ENCODE results near the gene CHST13.
"Not testable (repeated sequence)": the region's sequence is repeated elsewhere in the genome, so short reads cannot be mapped to it uniquely, and the experiment has no call there.

The CHST13 gene

DNA sequence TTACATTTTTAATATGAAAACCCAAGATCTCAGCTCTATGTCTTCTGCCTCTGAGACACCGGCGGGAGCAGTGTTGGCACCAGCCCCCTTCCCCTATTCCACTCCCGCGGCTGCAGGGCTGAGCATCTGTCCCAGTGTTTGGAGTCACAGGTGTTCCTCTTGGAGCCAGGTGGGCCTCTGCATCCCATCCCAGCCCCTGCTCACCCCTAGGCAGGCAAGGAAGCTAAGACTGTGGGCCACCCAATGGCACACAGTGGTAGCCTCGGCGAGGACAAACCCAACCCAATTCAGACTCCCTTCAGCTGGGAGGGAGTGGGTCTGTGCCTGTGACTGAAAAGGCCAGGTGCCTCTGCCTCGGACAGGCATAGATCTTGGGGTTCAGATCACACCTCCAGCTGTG, 3.1 kb downstream of the CHST13 start:
- no peak for DNase-seq

DNA sequence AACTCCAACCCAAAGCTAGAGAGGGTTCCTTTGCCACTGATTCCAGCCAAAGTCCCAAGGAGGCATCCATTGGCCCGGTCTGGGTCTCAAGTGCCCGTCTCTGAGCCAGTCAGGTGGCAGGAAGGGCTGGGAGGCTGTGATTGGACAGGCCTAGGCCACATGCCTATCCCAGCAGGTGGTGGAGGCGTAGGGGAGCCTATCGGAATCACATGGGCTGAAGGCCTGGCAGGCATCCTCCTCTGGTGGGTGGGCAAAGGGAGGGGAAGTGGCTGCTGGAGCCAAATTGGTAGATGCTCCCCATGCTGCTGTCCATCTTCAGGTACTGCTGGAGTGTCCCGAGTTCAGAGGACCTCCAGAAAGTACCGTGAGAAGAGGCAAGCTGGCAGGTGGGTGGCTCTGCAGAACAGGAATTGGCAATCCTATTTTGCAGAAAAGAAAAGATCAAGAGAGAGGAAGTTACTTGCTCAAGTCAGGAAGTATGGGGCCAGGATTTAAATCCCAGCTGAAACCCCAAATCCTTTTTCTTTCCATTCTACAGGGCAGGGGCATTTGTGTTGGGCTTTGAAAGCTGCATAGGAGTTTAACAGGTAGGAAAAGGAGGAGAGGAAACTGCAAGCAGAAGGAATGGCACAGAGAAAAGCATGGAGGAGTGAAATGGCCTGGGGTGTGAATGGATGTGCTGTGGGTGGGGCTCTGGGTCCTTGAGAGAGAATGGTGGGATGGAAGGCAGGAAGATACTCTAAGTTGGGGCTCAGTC, 3.7 kb downstream of the CHST13 start:
- no peak for DNase-seq

- DNase-seq, result no peak
Measured at GRCh38 chr3:126528419-126528799, 4.5 kb downstream of the CHST13 start.

DNA sequence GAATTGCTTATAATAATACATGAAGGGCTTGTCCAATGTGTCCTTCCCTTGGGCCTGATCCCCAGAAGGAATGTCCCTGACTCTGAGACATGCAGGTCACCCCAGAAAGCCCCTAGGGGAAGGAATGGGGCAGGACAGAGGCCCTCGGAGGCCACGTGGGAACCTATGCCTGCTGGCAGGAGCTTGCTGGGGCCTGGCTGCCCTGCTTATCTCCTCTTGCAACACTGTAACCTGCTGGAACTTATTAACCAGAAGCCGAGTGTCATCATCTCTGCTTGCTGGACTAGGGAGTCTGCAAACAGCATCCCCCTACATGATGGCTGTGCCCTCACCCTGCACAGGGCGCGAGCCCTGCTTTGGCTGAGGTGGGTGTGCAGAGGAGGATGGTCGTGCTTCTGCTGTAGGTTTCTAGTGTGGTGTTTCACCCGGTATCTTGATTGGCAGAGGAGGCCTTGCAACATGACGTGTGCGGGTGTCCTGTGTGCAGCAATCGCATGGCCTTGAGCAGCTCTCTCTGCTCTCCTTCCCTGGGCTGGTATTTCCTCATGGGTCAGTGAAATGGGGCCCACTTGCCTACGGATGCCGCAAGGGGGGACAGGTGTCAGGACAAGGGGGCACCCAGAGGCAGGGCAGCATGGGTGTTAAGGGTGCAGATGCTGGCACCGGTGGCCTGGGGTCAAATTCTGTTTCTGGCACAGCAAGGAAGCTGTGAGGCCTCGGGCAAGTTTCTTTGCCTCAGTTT, 5.0 kb downstream of the CHST13 start:
- no peak for DNase-seq

DNA sequence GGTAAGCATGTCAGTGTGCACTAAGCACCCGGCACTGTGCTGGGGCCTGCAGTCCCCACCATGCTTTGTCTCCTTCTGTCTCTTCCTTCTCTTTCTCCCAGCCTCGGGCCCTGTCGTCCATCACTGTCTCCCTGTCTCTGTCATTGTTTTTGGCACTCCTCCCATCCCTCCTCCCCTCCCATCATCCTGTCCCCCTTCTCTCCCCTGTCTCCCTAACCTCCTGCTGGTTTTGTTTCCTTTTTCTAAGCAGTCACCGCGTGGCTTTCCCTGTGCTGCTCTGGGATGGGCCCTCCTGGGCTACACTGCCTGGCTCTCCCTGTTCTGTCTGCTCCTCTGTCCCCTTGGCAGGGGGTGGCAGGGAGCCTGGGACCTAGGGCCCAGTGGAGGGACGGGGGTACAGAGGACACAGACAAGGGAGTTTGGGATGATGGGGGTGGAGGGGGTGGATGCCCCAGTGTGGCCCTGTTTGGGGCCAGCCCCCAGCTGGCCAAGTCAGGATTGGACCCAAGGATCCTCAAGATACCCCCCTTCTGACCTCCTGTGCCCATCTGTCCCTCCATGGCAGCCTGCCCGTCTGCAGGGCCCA, 5.7 kb downstream of the CHST13 start:
- DNase-seq, result peak in 1 of 2 experiments; percentile 51

- no peak for DNase-seq
Measured at GRCh38 chr3:126530171-126531050, 6.5 kb downstream of the CHST13 start.

- DNase-seq, result no peak
Measured at GRCh38 chr3:126531051-126531330, 7.0 kb downstream of the CHST13 start.

GRCh38 chr3:126533506-126533905, 9.6 kb downstream of the CHST13 start:
- no peak for DNase-seq

DNA sequence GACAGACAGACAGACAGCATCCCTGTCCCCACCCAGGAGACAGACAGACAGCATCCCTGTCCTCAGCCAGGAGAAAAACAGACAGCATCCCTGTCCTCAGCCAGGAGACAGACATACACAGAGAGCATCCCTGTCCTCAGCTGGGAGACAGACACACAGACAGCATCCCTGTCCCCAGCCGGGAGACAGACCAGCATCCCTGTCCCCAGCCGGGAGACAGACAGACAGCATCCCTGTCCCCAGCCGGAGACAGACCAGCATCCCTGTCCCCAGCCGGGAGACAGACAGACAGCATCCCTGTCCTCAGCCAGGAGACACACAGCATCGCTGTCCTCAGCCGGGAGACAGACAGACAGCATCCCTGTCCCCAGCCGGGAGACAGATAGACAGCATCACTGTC, 10.8 kb downstream of the CHST13 start:
- not testable (repeated sequence) for DNase-seq

- no peak for DNase-seq
Measured at GRCh38 chr3:126535636-126536035, 11.7 kb downstream of the CHST13 start.

DNA sequence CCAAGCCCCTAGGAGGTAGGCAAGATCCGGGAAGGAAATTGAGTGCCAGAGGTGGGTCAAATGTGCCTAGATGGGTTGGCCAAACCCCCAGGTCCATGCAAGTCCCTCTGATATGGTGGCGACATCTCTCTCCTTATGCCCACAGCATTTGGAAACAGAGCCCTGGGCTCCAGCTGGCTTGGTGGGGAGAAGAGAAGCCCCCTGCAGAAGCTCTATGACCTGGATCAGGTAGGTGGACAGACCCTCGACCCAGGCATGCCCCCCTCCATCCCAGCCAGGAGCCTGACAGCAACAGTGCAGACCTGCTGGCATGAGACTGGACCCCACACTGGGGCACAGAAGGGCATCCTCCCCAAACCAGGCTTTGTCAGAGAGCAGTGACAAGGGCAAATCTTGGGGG, 12.2 kb downstream of the CHST13 start:
- no peak for DNase-seq

DNA sequence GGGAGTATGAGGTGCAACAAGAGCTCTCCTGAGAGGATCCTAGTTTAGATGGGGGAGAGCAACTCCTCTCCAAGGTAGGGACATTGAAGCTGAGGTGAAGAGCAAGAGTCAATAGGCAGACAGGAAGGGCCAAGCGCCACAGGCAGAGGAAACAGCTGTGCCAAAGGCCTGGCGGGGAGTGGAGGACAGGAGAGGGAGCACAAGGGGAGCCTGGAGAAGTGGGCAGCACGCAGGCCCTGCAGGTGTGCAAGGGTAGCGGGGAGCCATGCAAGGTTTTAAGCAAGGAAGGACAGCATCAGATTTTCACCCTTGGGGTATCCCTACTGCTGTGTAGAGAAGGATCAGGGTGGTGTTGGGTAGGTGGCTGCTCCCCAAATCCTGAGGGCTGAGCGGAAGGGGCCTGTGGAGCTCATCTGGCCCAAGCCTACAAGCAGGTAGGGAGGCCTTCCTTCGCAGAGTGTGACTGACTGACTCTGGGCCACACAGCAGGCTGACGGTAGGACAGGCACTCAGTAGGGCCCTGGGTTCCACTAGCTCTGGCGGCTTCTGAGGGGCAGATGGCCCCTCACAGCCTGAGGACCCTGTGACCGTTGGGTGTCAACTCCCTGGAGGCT, 13.3 kb downstream of the CHST13 start:
- no peak for DNase-seq

- DNase-seq, result no peak
Measured at GRCh38 chr3:126537730-126538281, 13.9 kb downstream of the CHST13 start.

DNA sequence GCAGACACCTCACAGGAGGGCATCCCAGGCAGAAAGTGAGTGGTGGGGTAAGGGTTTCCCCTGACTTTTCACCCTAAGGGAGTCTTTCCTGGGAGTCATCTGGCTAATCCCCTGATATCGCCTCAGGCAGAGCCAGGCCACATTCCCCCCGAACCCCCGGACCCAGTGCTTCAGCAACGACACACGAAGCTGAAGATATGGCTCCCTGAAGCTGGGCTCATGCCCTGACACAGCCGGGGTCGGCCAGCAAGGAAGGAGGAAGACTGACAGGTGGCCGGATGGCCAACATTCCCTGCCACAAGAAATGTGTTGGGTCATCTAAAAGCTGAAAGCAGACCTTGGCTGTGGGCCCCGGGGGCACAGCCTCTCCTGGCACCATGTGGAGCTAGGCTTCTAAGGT, 14.4 kb downstream of the CHST13 start:
- DNase-seq, result no peak

DNA sequence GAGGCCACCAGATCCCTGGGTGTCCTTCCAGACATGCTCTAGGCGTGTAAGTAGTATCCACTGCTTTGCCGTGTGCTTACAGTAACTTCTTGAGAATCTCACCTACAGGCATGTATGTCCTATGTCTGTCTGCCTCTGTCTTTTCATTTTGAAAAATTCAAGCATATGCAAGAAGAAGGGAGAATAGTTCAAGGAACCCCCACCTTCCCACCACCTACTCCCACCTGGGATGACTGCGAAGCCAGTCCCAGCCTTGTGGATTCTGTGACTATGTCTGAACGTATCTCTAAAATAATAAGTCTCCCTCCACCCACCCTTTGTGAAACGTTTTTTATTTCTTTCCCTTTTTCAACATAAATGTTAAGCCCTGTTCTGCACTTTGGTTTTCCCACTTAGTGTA, 15.0 kb downstream of the CHST13 start:
- DNase-seq, result no peak

GRCh38 chr3:126539558-126540250, 15.7 kb downstream of the CHST13 start:
- no peak for DNase-seq

GRCh38 chr3:126540342-126540849, 16.4 kb downstream of the CHST13 start:
- DNase-seq, result no peak

DNA sequence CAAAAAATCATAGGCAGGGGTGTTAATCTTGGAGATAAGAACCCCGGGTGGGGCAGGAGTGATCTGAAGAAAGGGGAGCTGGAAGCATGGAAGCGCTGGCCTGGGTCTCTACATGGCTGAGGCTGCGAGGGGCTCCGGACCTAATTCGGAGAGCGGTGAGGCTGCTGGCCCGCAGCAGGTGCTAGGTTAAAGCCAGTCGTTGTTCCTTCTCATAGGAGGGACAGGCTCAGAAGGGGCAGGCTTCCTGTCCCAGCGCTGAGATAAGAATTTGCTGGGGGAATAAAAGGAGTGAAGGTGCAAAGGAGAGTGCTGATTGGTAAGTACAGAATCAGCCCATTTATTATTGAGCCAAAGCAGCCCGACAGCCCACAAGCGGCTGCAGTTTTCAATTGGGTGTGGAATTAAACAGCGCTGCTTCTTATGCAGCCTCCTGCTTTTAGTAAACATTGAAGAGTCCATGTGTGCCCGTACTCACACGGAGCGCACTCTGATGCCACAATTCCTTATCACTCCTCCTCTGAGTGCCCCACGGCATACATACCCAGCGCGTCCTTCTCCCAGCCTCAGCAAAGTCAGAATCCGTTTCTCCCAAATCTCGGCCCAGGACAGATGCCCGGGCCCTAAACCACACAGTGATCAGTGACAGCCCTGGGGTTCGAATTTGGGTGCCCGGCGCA, 17.1 kb downstream of the CHST13 start:
- DNase-seq, result no peak

- no peak for DNase-seq
Measured at GRCh38 chr3:126541628-126542339, 17.8 kb downstream of the CHST13 start.
